ENCODE results near the gene PDGFB.

DNA sequence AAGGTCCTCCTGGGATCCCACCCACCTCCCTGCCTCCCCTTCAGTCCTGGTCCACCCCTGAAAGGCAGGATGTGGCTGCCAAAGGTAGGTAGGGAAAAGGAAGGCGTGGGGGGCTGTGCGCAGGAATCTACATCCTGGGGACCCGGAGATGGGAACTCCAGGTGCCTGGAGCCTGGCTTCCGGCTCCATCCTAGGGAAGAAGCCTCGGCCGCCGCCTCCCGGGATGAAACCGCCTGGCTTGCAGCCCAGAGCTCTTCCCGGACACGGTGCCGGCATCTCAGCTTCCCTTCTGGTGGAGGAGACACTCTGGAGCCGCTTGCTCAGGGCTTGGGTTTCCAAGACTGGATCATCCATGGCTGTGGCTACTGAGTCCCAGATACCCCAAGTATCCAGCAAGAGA, 33.3 kb upstream of the PDGFB start:
- no peak for TF ChIP-seq POLR2A (IDR thresholded peaks at IDR 0.05)
- TF ChIP-seq, protein P1, sequence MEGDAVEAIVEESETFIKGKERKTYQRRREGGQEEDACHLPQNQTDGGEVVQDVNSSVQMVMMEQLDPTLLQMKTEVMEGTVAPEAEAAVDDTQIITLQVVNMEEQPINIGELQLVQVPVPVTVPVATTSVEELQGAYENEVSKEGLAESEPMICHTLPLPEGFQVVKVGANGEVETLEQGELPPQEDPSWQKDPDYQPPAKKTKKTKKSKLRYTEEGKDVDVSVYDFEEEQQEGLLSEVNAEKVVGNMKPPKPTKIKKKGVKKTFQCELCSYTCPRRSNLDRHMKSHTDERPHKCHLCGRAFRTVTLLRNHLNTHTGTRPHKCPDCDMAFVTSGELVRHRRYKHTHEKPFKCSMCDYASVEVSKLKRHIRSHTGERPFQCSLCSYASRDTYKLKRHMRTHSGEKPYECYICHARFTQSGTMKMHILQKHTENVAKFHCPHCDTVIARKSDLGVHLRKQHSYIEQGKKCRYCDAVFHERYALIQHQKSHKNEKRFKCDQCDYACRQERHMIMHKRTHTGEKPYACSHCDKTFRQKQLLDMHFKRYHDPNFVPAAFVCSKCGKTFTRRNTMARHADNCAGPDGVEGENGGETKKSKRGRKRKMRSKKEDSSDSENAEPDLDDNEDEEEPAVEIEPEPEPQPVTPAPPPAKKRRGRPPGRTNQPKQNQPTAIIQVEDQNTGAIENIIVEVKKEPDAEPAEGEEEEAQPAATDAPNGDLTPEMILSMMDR (IDR thresholded peaks at IDR 0.05): no peak

All from upper lobe of left lung (tissue), 4 donors.